ENCODE results near the gene ZCCHC10. TPM values are rescaled to one million over a fixed set of nuclear protein-coding genes. Genes with fewer than 3 reads are reported as not detected.
"Not testable (repeated sequence)": the region's sequence is repeated elsewhere in the genome, so short reads cannot be mapped to it uniquely, and the experiment has no call there.

Gene ZCCHC10
- total and polyA plus RNA-seq, 8 donors = 20.7 to 34.6 (median 29.2) TPM

DNA sequence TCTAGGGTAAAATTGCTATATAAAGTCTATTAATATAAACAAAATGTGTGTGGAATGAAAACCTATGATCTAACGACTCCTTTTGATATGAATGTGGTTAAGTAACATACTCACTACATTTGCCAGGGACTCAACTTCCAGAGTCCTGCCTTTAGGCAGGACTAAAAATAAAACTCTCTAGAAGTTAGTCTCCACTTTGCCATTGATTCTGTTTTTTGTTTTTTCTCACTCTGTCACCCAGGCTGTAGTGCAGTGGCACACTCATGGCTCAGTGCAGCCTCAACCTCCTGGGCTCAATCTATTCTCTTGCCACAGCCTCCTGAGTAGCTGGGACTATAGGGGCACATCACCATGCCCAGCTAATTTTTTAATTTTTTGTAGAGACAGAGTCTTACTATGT lies 30.0 kb downstream of the ZCCHC10 start:
- TF ChIP-seq, protein P1, sequence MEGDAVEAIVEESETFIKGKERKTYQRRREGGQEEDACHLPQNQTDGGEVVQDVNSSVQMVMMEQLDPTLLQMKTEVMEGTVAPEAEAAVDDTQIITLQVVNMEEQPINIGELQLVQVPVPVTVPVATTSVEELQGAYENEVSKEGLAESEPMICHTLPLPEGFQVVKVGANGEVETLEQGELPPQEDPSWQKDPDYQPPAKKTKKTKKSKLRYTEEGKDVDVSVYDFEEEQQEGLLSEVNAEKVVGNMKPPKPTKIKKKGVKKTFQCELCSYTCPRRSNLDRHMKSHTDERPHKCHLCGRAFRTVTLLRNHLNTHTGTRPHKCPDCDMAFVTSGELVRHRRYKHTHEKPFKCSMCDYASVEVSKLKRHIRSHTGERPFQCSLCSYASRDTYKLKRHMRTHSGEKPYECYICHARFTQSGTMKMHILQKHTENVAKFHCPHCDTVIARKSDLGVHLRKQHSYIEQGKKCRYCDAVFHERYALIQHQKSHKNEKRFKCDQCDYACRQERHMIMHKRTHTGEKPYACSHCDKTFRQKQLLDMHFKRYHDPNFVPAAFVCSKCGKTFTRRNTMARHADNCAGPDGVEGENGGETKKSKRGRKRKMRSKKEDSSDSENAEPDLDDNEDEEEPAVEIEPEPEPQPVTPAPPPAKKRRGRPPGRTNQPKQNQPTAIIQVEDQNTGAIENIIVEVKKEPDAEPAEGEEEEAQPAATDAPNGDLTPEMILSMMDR (IDR thresholded peaks at IDR 0.05) = no peak
- no peaks in the 10 kb centered on the region for H3K9me3 ChIP-seq
- intact Hi-C loops (cut with DNase I) = no loop called here
- ATAC-seq = no peak
- H3K27me3 ChIP-seq = no peaks in the 10 kb centered on the region
- H3K4me1 ChIP-seq = no peaks in the 10 kb centered on the region
- peaks cover 0 to 16% of the 10 kb centered on the region in 2 donors for H3K36me3 ChIP-seq
- no peak for DNase-seq
- H3K4me3 ChIP-seq = no peak overlapping the region
- no peak overlapping the region for H3K27ac ChIP-seq

DNA sequence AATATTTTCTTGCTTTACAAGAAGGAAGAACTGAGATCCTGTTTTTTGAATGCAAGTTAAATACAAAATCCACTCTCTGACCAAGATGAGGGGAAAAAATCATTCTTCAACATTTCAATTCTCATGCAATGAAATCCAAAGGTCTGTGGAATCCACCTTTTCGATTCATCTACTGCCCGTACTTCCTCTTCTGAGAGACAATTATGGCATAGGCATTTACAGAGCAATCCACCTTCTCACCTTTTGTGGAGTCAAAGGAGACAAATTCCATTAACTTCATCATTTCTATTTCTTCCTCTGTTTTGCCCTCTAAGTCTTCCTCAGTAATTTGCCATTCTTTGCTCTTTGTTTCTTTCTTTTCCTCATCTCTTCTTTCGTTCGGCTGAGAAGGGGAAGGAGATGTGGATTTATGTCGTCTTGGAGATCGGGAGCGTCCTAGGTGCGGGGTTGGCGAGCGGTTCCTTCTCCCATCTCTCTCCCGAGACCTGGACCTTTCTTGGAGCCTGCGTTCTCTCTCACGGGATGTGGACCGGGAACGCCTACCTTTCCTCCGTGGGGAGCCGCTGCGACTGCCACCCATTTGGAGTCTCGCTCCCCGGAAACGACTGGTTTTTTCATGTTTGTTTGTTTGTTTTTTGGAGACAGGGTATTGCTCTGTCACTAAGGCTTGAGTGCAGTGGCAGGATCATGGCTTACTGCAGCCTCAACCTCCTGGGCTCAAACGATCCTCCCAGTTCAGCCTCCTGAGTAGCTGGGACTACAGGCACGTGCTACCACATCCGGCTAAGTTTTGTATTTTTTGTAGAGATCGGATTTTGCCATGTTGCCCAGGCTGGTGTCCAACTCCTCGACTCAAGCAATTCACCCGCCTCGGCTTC lies 38.6 kb downstream of the ZCCHC10 start:
- ATAC-seq = no peak
- H3K4me3 ChIP-seq = no peak overlapping the region
- H3K9me3 ChIP-seq = no peaks in the 10 kb centered on the region
- H3K27ac ChIP-seq = no peak overlapping the region
- H3K4me1 ChIP-seq = no peaks in the 10 kb centered on the region
- no peaks in the 10 kb centered on the region for H3K27me3 ChIP-seq
- H3K36me3 ChIP-seq = no peaks in the 10 kb centered on the region
- no peak for DNase-seq
- TF ChIP-seq, protein P1 (IDR thresholded peaks at IDR 0.05) = no peak
- intact Hi-C loops (cut with DNase I) = no loop called here

DNA sequence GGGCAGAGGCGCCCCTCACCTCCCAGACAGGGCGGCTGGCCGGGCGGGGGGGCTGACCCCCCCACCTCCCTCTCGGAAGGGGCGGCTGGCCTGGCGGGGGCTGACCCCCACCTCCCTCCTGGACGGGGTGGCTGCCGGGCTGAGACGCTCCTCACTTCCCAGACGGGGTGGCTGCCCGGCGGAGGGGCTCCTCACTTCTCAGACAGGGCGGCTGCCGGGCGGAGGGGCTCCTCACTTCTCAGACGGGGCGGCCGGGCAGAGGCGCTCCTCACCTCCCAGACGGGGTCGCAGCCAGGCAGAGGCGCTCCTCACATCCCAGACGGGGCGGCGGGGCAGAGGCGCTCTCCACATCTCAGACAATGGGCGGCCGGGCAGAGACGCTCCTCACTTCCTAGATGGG lies 43.4 kb downstream of the ZCCHC10 start:
- DNase-seq; intact Hi-C loops (cut with DNase I); H3K4me1 ChIP-seq; H3K27ac ChIP-seq; H3K9me3 ChIP-seq; ATAC-seq; H3K36me3 ChIP-seq; H3K4me3 ChIP-seq; H3K27me3 ChIP-seq: not testable (repeated sequence)

DNA sequence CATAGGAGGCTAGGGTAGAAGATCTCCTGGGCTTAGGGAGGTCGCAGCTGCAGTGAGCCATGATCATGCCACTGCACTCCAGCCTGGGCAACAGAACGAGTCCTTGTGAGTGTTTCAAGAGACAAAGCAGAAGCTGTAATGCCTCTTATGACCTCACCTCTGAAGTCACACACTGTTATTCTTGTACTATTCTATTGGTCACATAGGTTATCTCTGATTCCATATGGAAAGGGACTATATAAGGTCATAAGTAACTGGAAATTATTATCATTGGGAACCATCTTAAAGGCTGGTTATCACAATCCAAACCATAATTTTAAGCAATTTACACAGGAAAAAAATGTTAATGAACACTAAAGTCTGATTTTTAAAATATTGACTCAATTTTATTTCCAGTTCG lies 45.1 kb downstream of the ZCCHC10 start:
- TF ChIP-seq, protein P1 (IDR thresholded peaks at IDR 0.05) = no peak
- no peaks in the 10 kb centered on the region for H3K36me3 ChIP-seq
- H3K27me3 ChIP-seq = no peaks in the 10 kb centered on the region
- no peaks in the 10 kb centered on the region for H3K4me1 ChIP-seq
- intact Hi-C loops (cut with DNase I) = no loop called here
- H3K27ac ChIP-seq = no peak overlapping the region
- ATAC-seq (no peak), DNase-seq (no peak)
- H3K9me3 ChIP-seq = peaks cover 0 to 9% of the 10 kb centered on the region in 2 donors
- H3K4me3 ChIP-seq = no peak overlapping the region

GRCh38 chr5:132979976-132980375 lies 46.4 kb downstream of the ZCCHC10 start:
- TF ChIP-seq, protein P1 (IDR thresholded peaks at IDR 0.05) = no peak
- no peak overlapping the region for H3K4me3 ChIP-seq
- ATAC-seq = no peak
- H3K27ac ChIP-seq = no peak overlapping the region
- intact Hi-C loops (cut with DNase I) = no loop called here
- H3K36me3 ChIP-seq = no peaks in the 10 kb centered on the region
- H3K4me1 ChIP-seq = no peaks in the 10 kb centered on the region
- H3K27me3 ChIP-seq = no peaks in the 10 kb centered on the region
- H3K9me3 ChIP-seq = peaks cover 0 to 9% of the 10 kb centered on the region in 2 donors
- DNase-seq = no peak

Data from left lung (tissue), 10 donors.